H9 (cell line): ENCODE measurements around the gene UBE2L5. TPM values are rescaled to one million over a fixed set of nuclear protein-coding genes. Genes with fewer than 3 reads are reported as not detected.
A peak's percentile ranks its signal among the peaks of the same experiment; 100 is the strongest.

Experiments used
- DNase-seq: peaks from one replicate; pipeline ENCODE4 v3.0.0-alpha.2; 2017
- H2AFZ ChIP-seq: one replicate; pipeline ENCODE4 v1.6.1; 2013; ENCODE audit warnings: mild to moderate bottlenecking, low read length, control low read depth, moderate library complexity
- H2AK5ac ChIP-seq: 2 replicates; pipeline ENCODE4 v1.6.1; 2013; ENCODE audit warnings: low read length, control low read depth, mixed read lengths; ENCODE audit not compliant: insufficient read length
- H2BK120ac ChIP-seq: one replicate; pipeline ENCODE4 v1.6.1; 2013; ENCODE audit warnings: low read depth, mild to moderate bottlenecking, low read length, control low read depth, inconsistent platforms; ENCODE audit not compliant: poor library complexity, severe bottlenecking
- H2BK12ac ChIP-seq: 2 replicates; pipeline ENCODE4 v1.6.1; 2013; ENCODE audit warnings: low read length, control low read depth, mixed read lengths, low read depth; ENCODE audit not compliant: insufficient read length
- H2BK15ac ChIP-seq: 2 replicates; pipeline ENCODE4 v1.6.1; 2013; ENCODE audit warnings: low read depth, low read length, control low read depth
- H2BK20ac ChIP-seq: one replicate; pipeline ENCODE4 v1.6.1; 2013; ENCODE audit warnings: low read depth, mild to moderate bottlenecking, low read length, control low read depth, inconsistent platforms; ENCODE audit not compliant: poor library complexity, severe bottlenecking
- H2BK5ac ChIP-seq: 2 replicates; pipeline ENCODE4 v1.6.1; 2013; ENCODE audit warnings: low read length, control low read depth, mixed read lengths; ENCODE audit not compliant: insufficient read length
- H3K14ac ChIP-seq: 2 replicates; pipeline ENCODE4 v1.6.1; 2013; ENCODE audit warnings: low read length, control low read depth; ENCODE audit not compliant: insufficient read depth
- H3K18ac ChIP-seq: 2 replicates; pipeline ENCODE4 v1.6.1; 2013; ENCODE audit warnings: low read depth, mild to moderate bottlenecking, mixed read lengths, low read length, control low read depth; ENCODE audit not compliant: insufficient read length
- H3K23ac ChIP-seq: 2 replicates; pipeline ENCODE4 v1.6.1; 2013; ENCODE audit warnings: low read length, control low read depth, mixed read lengths, low read depth; ENCODE audit not compliant: insufficient read length
- H3K23me2 ChIP-seq: 2 replicates; pipeline ENCODE4 v1.6.1; 2013; ENCODE audit warnings: low read depth, mild to moderate bottlenecking, mixed read lengths, low read length, control low read depth; ENCODE audit not compliant: insufficient read length, poor library complexity, severe bottlenecking
- H3K27ac ChIP-seq: 2 replicates; pipeline ENCODE4 v1.5.1; 2013; ENCODE audit warnings: low read length, control low read depth, mixed read lengths, low read depth; ENCODE audit not compliant: insufficient read length
- H3K27me3 ChIP-seq: 2 replicates; pipeline ENCODE4 v1.6.1; 2013; ENCODE audit warnings: low read length, control low read depth, inconsistent platforms; ENCODE audit not compliant: insufficient read depth
- H3K4ac ChIP-seq: 2 replicates; pipeline ENCODE4 v1.6.1; 2013; ENCODE audit warnings: low read depth, mild to moderate bottlenecking, control low read depth, inconsistent platforms, low read length, moderate library complexity
- H3K4me1 ChIP-seq: 2 replicates; pipeline ENCODE4 v1.6.1; 2013; ENCODE audit warnings: low read length, control low read depth, inconsistent platforms; ENCODE audit not compliant: insufficient read depth
- H3K4me2 ChIP-seq: 2 replicates; pipeline ENCODE4 v1.6.1; 2013; ENCODE audit warnings: low read length, control low read depth, mixed read lengths; ENCODE audit not compliant: insufficient read length, insufficient read depth
- H3K56ac ChIP-seq: 2 replicates; pipeline ENCODE4 v1.6.1; 2013; ENCODE audit warnings: low read depth, mild to moderate bottlenecking, mixed read lengths, low read length, control low read depth; ENCODE audit not compliant: insufficient read length
- H3K79me1 ChIP-seq: 2 replicates; pipeline ENCODE4 v1.6.1; 2013; ENCODE audit warnings: low read depth, mild to moderate bottlenecking, moderate library complexity, low read length, control low read depth, inconsistent platforms; ENCODE audit not compliant: insufficient read depth, poor library complexity, severe bottlenecking
- H3K79me2 ChIP-seq: 2 replicates; pipeline ENCODE4 v1.6.1; 2013; ENCODE audit warnings: low read length, control low read depth, inconsistent platforms; ENCODE audit not compliant: insufficient read depth
- H3K9ac ChIP-seq: 2 replicates; pipeline ENCODE4 v1.6.1; 2013; ENCODE audit warnings: low read length, control low read depth, mixed read lengths; ENCODE audit not compliant: insufficient read length; ENCODE audit errors: extremely low read depth
- H3K9me3 ChIP-seq: one replicate; pipeline ENCODE4 v1.6.1; 2013; ENCODE audit warnings: low read depth, low read length, inconsistent platforms; ENCODE audit not compliant: control insufficient read depth
- H3T11ph ChIP-seq: one replicate; pipeline ENCODE4 v1.6.1; 2013; ENCODE audit warnings: mild to moderate bottlenecking, low read length, control low read depth, inconsistent platforms
- H4K20me1 ChIP-seq: one replicate; pipeline ENCODE4 v1.6.1; 2013; ENCODE audit not compliant: control insufficient read depth, insufficient read length, insufficient read depth
- H4K5ac ChIP-seq: 2 replicates; pipeline ENCODE4 v1.6.1; 2013; ENCODE audit warnings: low read depth, mild to moderate bottlenecking, mixed read lengths, low read length, control low read depth; ENCODE audit not compliant: insufficient read length
- H4K8ac ChIP-seq: replicated peaks from 2 replicates; pipeline ENCODE4 v1.6.1; 2013; ENCODE audit warnings: low read length, control low read depth, mixed read lengths, low read depth; ENCODE audit not compliant: insufficient read length
- H4K91ac ChIP-seq: 2 replicates; pipeline ENCODE4 v1.6.1; 2013; ENCODE audit warnings: low read depth, mild to moderate bottlenecking, moderate library complexity, mixed read lengths, low read length, control low read depth; ENCODE audit not compliant: insufficient read length
- H3K27ac Mint-ChIP-seq, 3 experiments: 2 replicates in 2 of 3; 3 replicates in 1 of 3; pipeline ENCODE4 v1.8.0; 2020 to 2021; ENCODE audit warnings: mixed read lengths in 3 of 3, mild to moderate bottlenecking in 1 of 3, moderate library complexity in 1 of 3
- H3K27me3 Mint-ChIP-seq: 2 replicates; pipeline ENCODE4 v1.8.0; 2021; ENCODE audit warnings: low read depth, mild to moderate bottlenecking, moderate library complexity, mixed read lengths
- H3K36me3 Mint-ChIP-seq, 3 experiments: 2 replicates in 2 of 3; 3 replicates in 1 of 3; pipeline ENCODE4 v1.8.0; 2020 to 2021; ENCODE audit warnings: low read depth in 3 of 3, mixed read lengths in 3 of 3; ENCODE audit not compliant: insufficient read depth in 1 of 3
- H3K4me1 Mint-ChIP-seq, 2 experiments: 2 replicates each; pipeline ENCODE4 v1.8.0; 2020; ENCODE audit warnings: mixed read lengths in 2 of 2
- H3K4me3 Mint-ChIP-seq, 2 experiments: 2 replicates in 1 of 2; 3 replicates in 1 of 2; pipeline ENCODE4 v1.8.0; 2020 to 2021; ENCODE audit warnings: mild to moderate bottlenecking in 2 of 2, mixed read lengths in 2 of 2, moderate library complexity in 1 of 2
- H3K9me3 Mint-ChIP-seq, 2 experiments: 2 replicates in 1 of 2; 3 replicates in 1 of 2; pipeline ENCODE4 v1.8.0; 2020; ENCODE audit warnings: mild to moderate bottlenecking in 2 of 2, mixed read lengths in 2 of 2, moderate library complexity in 1 of 2
- CTCF ChIP-seq: fragments of 200-600 bp; sonication (generic); conservative IDR thresholded peaks from 3 replicates; pipeline ENCODE4 v1.8.0; 2021; ENCODE audit warnings: antibody characterized with exemption, mild to moderate bottlenecking
- whole genome bisulfite sequencing: extraction: QIAGEN DNeasy Blood & Tissue Kit; methylation state at CpG from one replicate; pipeline ENCODE4 v1.1.7; 2013; ENCODE audit warnings: missing lambda C conversion rate, low lambda C conversion rate, mixed read lengths; ENCODE audit not compliant: insufficient read length; ENCODE audit errors: extremely low coverage; 5-methylcytosine and 5-hydroxymethylcytosine counted together
- total RNA-seq: library from RNA; stranded (reverse); gene quantifications from 2 replicates; pipeline ENCODE4 v1.2.1, GENCODE V29; 2021

Gene UBE2L5
- total RNA-seq, 1 experiment from 2014 or later, result 0.20 TPM

- Histone ChIP-seq H4K8ac (no peak overlapping the region), H3K9ac (no peak overlapping the region), H3K14ac (no peak overlapping the region), H2AK5ac (no peak overlapping the region), H2AFZ (no peak overlapping the region), H3T11ph (no peak overlapping the region), H3K4ac (no peak overlapping the region), H2BK120ac (no peak overlapping the region), H2BK5ac (no peak overlapping the region), H3K23me2 (no peaks in the 10 kb centered on the region), H2BK15ac (no peak overlapping the region), H2BK12ac (no peak overlapping the region), H3K4me1 (0 out of 2 replicates have a peak, but pooled peaks cover 2% of the 10 kb centered on the region), H3K23ac (no peak overlapping the region), H3K27me3 (no peaks in the 10 kb centered on the region), H3K27ac (no peak overlapping the region), H2BK20ac (no peak overlapping the region), H3K9me3 (no peaks in the 10 kb centered on the region), H3K18ac (no peak overlapping the region), H3K4me2 (no peak overlapping the region), H3K79me2 (no peaks in the 10 kb centered on the region), H4K91ac (no peak overlapping the region), H4K20me1 (no peaks in the 10 kb centered on the region), H4K5ac (no peak overlapping the region), H3K79me1 (no peaks in the 10 kb centered on the region), H3K56ac (no peak overlapping the region)
- Mint-ChIP-seq H3K27ac (0 out of 7 replicates have a peak overlapping the region, but pooled peaks of 1 of the 3 experiments have one; percentile 44), H3K36me3 (0 out of 7 replicates have a peak, but pooled peaks cover 0 to 1% (median 0%) of the 10 kb centered on the region in 3 experiments), H3K9me3 (no peaks in the 10 kb centered on the region; a peak in 1 of 5 replicates), H3K4me1 (peaks cover 16 to 17% of the 10 kb centered on the region in 2 experiments), H3K27me3 (peaks cover 15% of the 10 kb centered on the region), H3K4me3 (no peak overlapping the region)
- DNase-seq, result no peak
- WGBS, result no CpG with 5 or more reads among the region's 6 CpGs
- no peak for TF ChIP-seq CTCF
Measured at GRCh38 chr13:30403456-30403855, 18.8 kb upstream of the UBE2L5 start.
